Peyer's patch (tissue), 4 donors: ENCODE measurements around the gene SORCS1.

Experiments
- CTCF ChIP-seq, 6 experiments: fragments of 450-650 bp in 4 of 6; fragments of 200-600 bp in 2 of 6; sonication (generic) in 1 of 6; IDR thresholded peaks; one replicate each; pipeline ENCODE4 v1.5.1; 2017 to 2019; ENCODE audit warnings: antibody characterized with exemption in 6 of 6, mild to moderate bottlenecking in 3 of 6, moderate library complexity in 1 of 6
- POLR2A ChIP-seq, 2 donors: fragments of 450-650 bp; IDR thresholded peaks; one replicate each; pipeline ENCODE4 v1.5.1; 2017; ENCODE audit warnings: antibody characterized with exemption in 2 of 2, mild to moderate bottlenecking in 2 of 2, moderate library complexity in 2 of 2

GRCh38 chr10:106981452-106982075 lies 182.9 kb downstream of the SORCS1 start:
- no peak for TF ChIP-seq POLR2A (IDR thresholded peaks at IDR 0.05)
- TF ChIP-seq CTCF (IDR thresholded peaks at IDR 0.05): no peak
